ENCODE results near the gene FXYD1.
"Not testable (repeated sequence)": the region's sequence is repeated elsewhere in the genome, so short reads cannot be mapped to it uniquely, and the experiment has no call there.

Gene FXYD1

DNA sequence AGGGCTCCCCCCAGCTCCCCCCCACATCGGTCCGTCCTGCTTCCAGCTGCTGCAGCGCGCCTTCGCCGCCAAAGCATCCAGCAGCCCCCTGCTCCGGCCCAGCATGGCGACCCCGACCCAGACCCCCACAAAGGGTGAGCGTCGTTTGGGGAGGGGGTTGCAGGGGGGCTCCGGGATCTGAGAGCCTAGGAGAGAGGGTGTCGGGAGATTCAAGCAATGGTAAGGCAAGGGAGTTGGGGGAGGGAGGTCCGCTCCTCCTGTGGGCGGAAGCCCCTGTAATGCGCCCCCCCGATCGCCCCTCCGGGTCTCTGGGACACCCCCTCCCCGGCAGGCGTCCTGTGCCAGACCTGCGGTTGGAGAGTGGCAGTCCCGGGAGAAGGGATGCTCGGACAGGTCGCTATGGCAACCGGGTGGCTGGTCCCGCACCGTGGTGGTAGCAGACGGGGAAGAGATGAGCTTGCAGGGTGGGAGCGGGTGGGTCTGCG lies 4.6 kb downstream of the FXYD1 start, which contains the start of gene FXYD7:
FXYD7 (plus strand) TSS at position 25 of the 485 bp plus-strand sequence; CDS start at position 104, 79 bp downstream.
- no peak for DNase-seq (ENCODE audit: low read depth in 3 of 3)

DNA sequence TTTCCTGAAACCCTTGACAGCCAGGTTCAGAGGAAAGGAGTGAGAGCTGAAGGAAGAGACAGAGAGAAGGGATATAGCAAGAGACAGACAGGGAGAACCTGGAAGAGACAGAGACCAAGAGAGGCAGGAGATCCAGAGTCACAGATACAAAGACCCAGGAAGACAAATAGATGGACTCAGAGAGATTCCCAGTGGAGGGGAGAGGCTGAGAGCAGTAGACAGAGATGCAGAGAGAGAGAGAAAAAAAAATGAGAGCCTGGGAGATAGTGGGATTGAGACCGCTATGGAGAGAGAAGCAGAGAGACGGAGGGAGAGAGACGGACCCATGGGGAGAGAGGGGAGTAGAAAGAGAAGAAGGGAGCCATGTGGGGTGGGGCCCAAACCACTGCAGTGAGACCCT lies 5.2 kb downstream of the FXYD1 start:
- DNase-seq (ENCODE audit: low read depth in 3 of 3): no peak

GRCh38 chr19:35144259-35144599 lies 5.6 kb downstream of the FXYD1 start:
- no peak for DNase-seq (ENCODE audit: low read depth in 3 of 3)

GRCh38 chr19:35144600-35145436 lies 6.2 kb downstream of the FXYD1 start:
- no peak for DNase-seq (ENCODE audit: low read depth in 3 of 3)

- no peak for DNase-seq (ENCODE audit: low read depth in 3 of 3)
Observed at GRCh38 chr19:35146746-35147459, 8.3 kb downstream of the FXYD1 start.

DNA sequence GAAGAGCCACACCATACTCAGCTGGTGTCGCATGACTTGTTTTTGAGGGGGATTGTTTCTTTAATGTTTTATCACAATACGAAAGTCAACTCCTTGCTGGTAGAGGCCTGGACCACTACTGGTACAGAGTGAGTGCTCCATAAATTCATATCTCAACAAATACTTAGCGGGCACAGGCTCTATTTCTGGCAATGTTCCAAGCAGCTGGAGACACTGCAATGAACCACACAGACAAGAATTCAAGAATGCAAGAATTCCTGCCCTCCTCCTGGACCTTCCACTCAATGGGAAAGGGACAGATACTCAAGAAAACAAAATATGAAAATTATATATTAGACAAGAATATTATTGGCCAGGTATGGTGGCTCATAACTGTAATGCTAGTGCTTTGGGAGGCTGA lies 10.8 kb downstream of the FXYD1 start:
- no peak for DNase-seq (ENCODE audit: low read depth in 3 of 3)

GRCh38 chr19:35150445-35150844 lies 11.8 kb downstream of the FXYD1 start:
- DNase-seq (ENCODE audit: low read depth in 3 of 3): no peak

GRCh38 chr19:35151273-35152065 lies 12.8 kb downstream of the FXYD1 start:
- no peak for DNase-seq (ENCODE audit: low read depth in 3 of 3)

DNA sequence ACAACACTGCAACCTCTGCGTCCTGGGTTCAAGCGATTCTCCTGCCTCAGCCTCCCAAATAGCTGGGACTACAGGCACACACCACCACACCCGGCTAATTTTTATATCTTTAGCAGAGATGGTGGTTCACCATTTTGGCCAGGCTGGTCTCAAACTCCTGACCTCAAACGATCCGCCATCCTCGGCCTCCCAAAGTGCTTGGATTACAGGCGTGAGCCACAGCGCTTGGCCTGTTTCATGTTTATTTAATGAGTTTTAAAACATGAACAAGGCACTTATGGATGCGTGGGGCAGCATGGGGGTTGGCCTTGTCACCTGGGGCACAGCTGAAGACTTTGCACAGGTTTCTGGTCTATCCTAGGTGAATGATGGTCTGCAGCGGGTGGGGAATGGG lies 14.5 kb downstream of the FXYD1 start:
- DNase-seq (ENCODE audit: low read depth in 3 of 3): not testable (repeated sequence)

DNA sequence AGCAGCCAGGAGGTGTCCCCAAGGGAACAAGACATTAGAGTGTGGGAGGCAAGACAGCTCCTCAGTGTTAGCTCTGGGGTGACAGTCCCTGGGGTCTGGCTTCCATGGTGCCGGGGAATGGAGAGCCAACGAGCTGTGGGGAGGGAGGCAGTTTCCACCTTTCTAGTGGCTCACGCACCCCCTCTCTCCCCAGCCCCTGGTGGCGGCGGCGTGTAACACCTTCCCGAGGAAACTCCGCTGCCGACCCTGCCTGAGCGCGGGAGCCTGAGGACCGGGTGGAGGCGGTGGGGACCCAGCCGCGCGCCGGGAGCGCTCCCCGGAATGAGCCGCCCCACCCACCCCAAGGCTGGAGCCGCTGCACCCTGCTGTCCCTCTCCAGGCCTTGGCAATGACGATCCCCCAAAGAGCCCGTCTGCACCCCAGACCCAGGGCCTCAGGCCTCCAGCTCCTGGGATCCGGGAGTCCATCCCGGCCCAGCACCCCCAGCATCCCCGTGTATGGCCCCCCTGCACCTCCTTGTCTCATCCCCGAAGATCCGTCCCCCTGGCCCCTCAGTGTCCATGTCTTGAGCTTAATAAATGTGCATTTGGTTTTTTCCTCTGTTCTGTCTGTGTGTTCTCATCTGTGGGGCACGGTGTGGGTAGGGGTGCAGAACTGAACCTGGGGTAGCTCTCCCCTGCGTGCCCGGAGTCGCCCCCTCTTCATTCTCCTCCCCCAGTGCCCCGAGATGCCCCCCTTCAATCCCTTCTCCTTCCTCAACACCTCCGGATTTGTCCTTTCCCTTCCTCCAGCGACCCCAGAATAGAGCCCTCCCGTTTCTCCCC lies 15.3 kb downstream of the FXYD1 start:
- peak; percentile 61 to 64 (median 63) for DNase-seq (ENCODE audit: low read depth in 3 of 3)

GRCh38 chr19:35154525-35155406 lies 16.1 kb downstream of the FXYD1 start, which contains the start of gene FXYD5:
TSS of gene FXYD5 (plus strand) at chr19:35154735. CDS start at chr19:35155551, 816 bp downstream.
- DNase-seq (ENCODE audit: low read depth in 3 of 3): peak; percentile 76 to 81 (median 80)

DNA sequence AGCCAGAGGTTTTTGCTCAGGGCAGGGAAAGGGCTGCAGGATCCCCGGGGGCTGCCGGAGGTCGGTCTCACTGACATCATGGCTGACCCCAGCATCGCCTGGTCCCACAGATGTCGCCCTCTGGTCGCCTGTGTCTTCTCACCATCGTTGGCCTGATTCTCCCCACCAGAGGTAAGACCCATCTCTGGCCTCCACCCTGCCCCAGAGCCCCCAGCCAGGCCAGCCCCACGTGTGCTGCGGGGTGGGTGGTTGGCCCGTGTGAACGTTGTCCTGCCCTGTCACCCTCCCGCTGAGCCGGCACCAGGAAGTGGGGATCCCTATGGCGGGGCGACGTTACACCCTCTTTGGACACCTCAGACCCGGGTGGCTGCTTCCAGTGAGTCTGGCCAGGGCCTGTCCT lies 16.8 kb downstream of the FXYD1 start:
- no peak for DNase-seq (ENCODE audit: low read depth in 3 of 3)

DNA sequence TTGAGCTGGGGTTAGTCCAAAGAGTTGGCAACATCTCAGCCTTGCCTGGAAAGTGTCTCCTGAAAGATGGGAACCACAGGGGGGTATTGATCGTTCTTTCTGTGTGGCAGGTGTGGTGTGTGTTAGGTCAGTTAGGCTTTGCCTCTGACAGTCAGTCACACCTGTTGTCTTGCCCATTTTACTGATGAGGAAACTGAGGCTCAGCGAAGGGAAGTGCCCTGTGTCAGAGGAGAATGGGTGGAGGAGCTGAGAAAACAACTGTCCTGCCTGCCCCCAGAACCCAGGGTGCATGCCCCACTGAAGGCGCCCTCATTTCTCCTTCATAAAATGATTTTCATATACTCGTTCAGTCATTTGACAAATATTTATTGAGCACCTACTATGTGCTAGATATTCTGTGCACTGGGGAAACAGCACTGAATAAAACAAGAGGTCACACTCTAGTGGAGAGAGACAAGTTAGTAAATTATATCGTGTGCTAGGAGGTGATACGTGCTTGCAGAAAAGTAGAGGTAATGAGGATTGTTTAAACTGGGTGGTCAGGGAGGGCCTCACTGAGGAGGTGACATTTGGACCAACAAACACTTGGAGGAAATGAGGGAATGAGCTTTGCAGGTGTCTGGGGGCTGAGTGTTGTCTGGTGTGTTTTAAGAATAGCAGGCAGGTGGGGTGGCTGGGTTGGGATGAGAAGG lies 17.5 kb downstream of the FXYD1 start:
- no peak for DNase-seq (ENCODE audit: low read depth in 3 of 3)

DNA sequence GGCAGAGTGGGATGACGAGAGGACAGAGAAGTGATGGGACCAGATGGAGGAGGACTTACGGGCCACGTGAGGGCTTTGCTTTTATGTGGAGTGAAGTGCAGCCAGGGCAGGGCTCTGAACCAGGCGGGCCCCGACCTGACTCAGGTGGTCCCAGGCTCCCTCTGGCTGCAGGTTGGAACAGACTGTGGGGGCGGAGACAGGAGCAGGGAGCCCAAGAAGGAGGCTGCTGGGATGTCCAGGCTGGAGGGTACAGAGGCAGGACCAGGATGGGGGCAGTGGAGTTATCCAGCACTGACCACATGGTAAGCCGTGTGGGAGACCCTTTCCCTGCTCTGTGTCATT lies 18.0 kb downstream of the FXYD1 start:
- no peak for DNase-seq (ENCODE audit: low read depth in 3 of 3)

DNA sequence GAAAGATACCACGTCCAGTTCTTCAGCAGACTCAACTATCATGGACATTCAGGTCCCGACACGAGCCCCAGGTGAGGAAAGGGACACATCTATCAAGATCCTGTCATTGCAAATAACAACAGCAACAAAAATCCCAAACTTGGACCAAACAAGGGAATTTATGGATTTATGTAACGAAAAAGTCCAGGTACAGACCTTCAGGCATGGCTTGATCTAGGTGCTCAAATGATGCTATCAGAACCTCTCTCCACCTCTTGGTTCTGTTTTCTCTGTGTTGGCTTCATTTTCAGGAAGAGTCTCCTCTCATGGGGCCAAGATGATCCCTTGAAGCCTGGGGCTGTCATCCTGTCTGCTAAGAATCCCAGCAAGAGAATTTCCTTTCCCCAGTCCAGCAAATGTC lies 18.8 kb downstream of the FXYD1 start:
- DNase-seq (ENCODE audit: low read depth in 3 of 3): no peak

- DNase-seq (ENCODE audit: low read depth in 3 of 3): no peak
Observed at GRCh38 chr19:35159606-35160005, 21.0 kb downstream of the FXYD1 start.

DNA sequence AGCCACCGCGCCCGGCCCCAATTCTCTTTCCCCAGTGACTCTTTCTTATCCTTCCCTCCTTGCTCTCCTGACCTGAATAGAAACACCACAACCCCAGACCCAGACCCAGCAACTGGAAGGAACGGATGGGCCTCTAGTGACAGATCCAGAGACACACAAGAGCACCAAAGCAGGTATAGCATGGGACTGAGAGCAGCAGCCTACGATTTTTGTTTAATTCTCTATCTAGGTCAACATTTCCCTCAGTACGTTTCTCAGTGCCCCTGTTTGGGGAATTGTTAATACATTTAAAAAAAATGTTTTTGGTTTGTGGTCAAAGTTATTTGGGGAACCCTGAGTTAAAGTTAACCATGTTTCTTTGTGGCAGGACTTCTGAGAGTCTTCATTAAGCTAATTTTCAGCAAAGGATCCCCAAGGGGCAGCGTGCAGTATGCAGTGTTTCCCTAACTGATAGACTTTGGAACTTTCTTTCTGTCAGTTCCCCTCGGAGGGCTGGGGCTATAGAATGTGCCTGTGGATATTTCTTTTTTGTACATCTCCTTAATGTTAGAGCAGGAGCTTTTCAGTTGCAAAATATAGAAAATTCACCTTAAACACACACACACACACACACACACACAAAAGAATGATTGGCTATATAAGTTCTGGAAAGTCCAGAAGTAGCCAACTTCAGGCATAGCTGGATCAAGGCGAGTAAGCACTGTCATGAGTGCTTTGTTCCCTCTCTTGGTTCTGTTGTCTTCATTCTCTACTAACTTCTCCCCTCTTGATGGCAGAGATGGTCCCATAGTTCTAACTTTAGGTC lies 22.2 kb downstream of the FXYD1 start:
- DNase-seq (ENCODE audit: low read depth in 3 of 3): no peak

GRCh38 chr19:35161434-35161743 lies 22.8 kb downstream of the FXYD1 start:
- DNase-seq (ENCODE audit: low read depth in 3 of 3): no peak
